Ovary (tissue), 9 donors: Measurements from ENCODE around the gene ETNK2. TPM values are rescaled to one million over a fixed set of nuclear protein-coding genes. Genes with fewer than 3 reads are reported as not detected.

Experiments
- DNase-seq, 5 donors: peaks; one replicate each; pipeline ENCODE4 v3.0.0-alpha.2; 2019 to 2020
- H3K27ac ChIP-seq, 2 donors: fragments of 200-600 bp; one replicate each; pipeline versions ENCODE4 v1.5.1 to v1.8.0; 2019 to 2022
- H3K27me3 ChIP-seq: fragments of 200-600 bp; one replicate; pipeline ENCODE4 v1.8.0; 2022
- H3K36me3 ChIP-seq: fragments of 200-600 bp; sonication (generic); one replicate; pipeline ENCODE4 v1.5.1; 2019
- H3K4me1 ChIP-seq: one replicate; pipeline ENCODE4 v1.8.1; 2013; ENCODE audit warnings: mild to moderate bottlenecking, moderate library complexity; ENCODE audit not compliant: insufficient read depth
- H3K4me3 ChIP-seq: fragments of 200-600 bp; sonication (generic); one replicate; pipeline ENCODE4 v1.5.1; 2017
- H3K9me3 ChIP-seq, 2 donors: fragments of 200-600 bp in 1 of 2; sonication (generic) in 1 of 2; one replicate each; pipeline versions ENCODE4 v1.5.1 to v1.8.1; 2013 to 2019; ENCODE audit warnings: mild to moderate bottlenecking in 1 of 2, moderate library complexity in 1 of 2
- EP300 ChIP-seq: sonication (generic); formaldehyde crosslinking; IDR thresholded peaks from one replicate; pipeline ENCODE4 v1.6.1; 2017; ENCODE audit warnings: antibody characterized with exemption
- POLR2A ChIP-seq: fragments of 450-650 bp; IDR thresholded peaks from one replicate; pipeline ENCODE4 v1.6.1; 2017; ENCODE audit warnings: antibody characterized with exemption, mild to moderate bottlenecking, moderate library complexity
- WGBS, 3 donors: extraction: QIAGEN DNeasy Blood & Tissue Kit in 1 of 3; methylation state at CpG; one replicate each; pipeline versions ENCODE4 v1.1.5 to v1.1.7; 2013 to 2017; 5-methylcytosine and 5-hydroxymethylcytosine counted together
- intact Hi-C, 4 donors: fragments of 100-400 bp; cut with DNase I; formaldehyde crosslinking; loops; one replicate each; pipeline versions ENCODE4 v1.11.0 to v1.15.1; 2022 to 2023
- polyA plus RNA-seq, 2 donors: library from polyadenylated mRNA; stranded (reverse); fragments of 200-250 nt in 1 of 2; fragments of 350-450 nt in 1 of 2; fragmentation: Illumina TruSeq in 1 of 2; extraction: RNeasy Lipid Tissue Mini Kit (QIAGEN cat#74804) in 1 of 2; gene quantifications; one replicate each; pipeline ENCODE4 v1.2.3, GENCODE V29; 2013 to 2014
- total RNA-seq, 7 donors: library from RNA; depleted of rRNA in 2 of 7; stranded (reverse); fragments of >200 nt in 2 of 7; fragmentation: NEBNext Ultra II Directional in 3 of 7; extraction: Animal tissue kit (Norgen Biotek cat#: 25700) in 3 of 7; gene quantifications; one replicate each; pipeline versions ENCODE4 v1.1.0 to v1.2.4, GENCODE V29; 2016 to 2023
- TF ChIP-seq, protein P1 (sequence below), 3 donors: fragments of 450-650 bp in 2 of 3; fragments of 200-600 bp in 1 of 3; IDR thresholded peaks; one replicate each; pipeline versions ENCODE4 v1.5.1 to v1.8.0; 2016 to 2022; ENCODE audit warnings: antibody characterized with exemption in 3 of 3, mild to moderate bottlenecking in 1 of 3
- donor health status: DM: no; HTN: no; CAD: no; lungs with moderate emphysema.
- donor health status: DM: no; HTN: no; CAD: no.
- donor health status: Bipolar disorder and iron deficiency.
- donor health status: DM: yes; HTN: yes; CAD: no.
- donor health status: DM: no; HTN: no; CAD: no.
- donor health status: DM: yes; HTN: yes; CAD: no.

Gene ETNK2
- total and polyA plus RNA-seq, 9 donors, result 16.3 to 60.9 (median 40.3) TPM

DNA sequence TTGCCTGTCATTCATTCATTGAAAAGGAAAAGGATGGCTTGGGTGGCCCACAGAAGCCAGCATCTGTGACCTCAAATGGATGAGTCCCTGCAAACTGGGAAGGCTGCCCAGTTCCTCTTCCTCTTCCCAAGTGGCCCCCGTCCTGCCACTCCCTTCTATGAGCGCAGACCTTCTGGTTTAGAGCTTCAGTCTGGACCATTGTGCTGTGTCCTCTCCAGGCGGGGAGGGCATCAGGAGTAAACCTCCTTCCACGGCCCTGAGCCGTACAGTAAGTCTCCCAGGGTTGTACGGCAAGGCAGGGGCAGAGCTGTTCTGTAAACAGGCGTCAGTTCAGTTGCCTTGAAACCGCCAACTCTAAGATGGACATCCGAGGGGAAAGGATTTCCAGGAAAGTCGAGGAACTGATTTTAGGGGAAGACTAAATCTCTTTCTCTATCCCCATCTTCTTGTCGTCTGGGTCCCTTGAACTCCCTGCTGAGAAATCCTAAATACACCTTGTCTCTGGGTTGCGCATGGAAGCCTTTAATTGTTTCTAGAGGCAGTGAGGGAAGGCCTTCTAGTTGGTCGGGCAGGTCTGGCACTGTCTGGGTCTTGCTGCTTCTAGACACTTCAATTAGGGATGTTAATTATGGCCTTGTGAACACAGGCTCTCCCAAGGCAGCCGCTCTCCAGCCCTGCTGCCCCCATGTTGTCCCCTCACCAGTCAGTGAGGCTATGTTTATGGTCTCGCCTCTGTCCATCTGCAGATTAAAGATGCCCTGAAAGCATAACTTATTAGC, 56.8 kb downstream of the ETNK2 start:
- no peak for DNase-seq
- intact Hi-C loops, result no loop called here
- no peak overlapping the region for H3K4me3 ChIP-seq
- no peaks in the 10 kb centered on the region for H3K27me3 ChIP-seq
- TF ChIP-seq, protein P1, sequence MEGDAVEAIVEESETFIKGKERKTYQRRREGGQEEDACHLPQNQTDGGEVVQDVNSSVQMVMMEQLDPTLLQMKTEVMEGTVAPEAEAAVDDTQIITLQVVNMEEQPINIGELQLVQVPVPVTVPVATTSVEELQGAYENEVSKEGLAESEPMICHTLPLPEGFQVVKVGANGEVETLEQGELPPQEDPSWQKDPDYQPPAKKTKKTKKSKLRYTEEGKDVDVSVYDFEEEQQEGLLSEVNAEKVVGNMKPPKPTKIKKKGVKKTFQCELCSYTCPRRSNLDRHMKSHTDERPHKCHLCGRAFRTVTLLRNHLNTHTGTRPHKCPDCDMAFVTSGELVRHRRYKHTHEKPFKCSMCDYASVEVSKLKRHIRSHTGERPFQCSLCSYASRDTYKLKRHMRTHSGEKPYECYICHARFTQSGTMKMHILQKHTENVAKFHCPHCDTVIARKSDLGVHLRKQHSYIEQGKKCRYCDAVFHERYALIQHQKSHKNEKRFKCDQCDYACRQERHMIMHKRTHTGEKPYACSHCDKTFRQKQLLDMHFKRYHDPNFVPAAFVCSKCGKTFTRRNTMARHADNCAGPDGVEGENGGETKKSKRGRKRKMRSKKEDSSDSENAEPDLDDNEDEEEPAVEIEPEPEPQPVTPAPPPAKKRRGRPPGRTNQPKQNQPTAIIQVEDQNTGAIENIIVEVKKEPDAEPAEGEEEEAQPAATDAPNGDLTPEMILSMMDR (IDR thresholded peaks at IDR 0.05), result no peak
- no peak for TF ChIP-seq EP300
- no peak for TF ChIP-seq POLR2A
- WGBS, 3 donors, result 87 to 91% (median 88%) methylated on average over 15 of the region's 15 CpGs
- no peaks in the 10 kb centered on the region for H3K4me1 ChIP-seq
- H3K36me3 ChIP-seq, result no peaks in the 10 kb centered on the region
- no peaks in the 10 kb centered on the region for H3K9me3 ChIP-seq
- no peak overlapping the region for H3K27ac ChIP-seq

DNA sequence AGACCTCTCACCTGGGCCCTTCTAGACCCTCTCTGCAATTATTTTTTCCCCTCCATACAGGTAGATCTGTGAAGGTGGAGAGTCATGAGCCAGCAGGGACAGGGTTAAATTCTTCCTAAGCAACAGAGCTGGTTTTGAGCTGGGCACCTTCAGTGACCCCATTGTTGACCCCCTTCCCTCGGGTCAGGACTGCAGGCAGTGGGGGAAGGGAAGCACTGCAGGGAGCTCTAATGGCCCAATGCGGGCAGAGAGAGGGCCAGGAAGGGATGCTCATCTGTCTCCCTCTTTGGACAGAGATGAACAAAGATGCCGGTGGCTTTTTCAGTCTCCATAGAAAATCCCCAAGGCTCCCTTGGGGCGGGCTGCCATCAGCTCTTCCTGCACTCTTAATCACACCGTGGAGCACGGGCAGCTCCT, 57.5 kb downstream of the ETNK2 start:
- no peak for DNase-seq
- WGBS, 3 donors, result 51 to 57% (median 52%) methylated on average over 6 of the region's 6 CpGs
- peaks cover 4% of the 10 kb centered on the region for H3K4me1 ChIP-seq

DNA sequence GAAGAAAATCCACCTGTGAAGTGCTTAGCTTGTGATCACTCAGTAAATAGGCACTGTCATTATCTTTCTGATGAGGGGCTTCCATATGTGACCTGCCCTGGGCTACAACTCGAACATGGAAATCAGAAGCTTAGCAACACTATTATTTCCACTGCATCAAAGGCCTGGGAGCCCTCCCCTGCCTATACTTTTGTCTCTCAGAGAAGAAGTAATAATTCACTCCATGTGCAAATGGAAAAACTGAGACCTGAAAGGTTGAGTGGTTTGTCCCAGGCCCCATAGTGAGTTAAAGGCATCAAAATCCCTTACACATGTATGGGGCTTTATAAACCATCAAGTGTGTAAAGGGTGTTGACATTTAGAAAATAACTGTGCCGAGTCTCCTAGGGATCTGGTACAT, 58.1 kb downstream of the ETNK2 start:
- 74 to 81% (median 80%) methylated on average over 2 of the region's 2 CpGs for WGBS, 3 donors
- Histone ChIP-seq H3K4me1 (peaks cover 7% of the 10 kb centered on the region), H3K27ac (no peak overlapping the region), H3K27me3 (no peaks in the 10 kb centered on the region), H3K9me3 (no peaks in the 10 kb centered on the region), H3K4me3 (no peak overlapping the region), H3K36me3 (no peaks in the 10 kb centered on the region)
- intact Hi-C loops, result no loop called here
- TF ChIP-seq EP300 (no peak), POLR2A (no peak)
- TF ChIP-seq, protein P1 (IDR thresholded peaks at IDR 0.05), result no peak
- no peak for DNase-seq

More for the DNA sequence above, 57.5 kb downstream of the ETNK2 start:
- Histone ChIP-seq H3K9me3 (no peaks in the 10 kb centered on the region), H3K27ac (no peak overlapping the region), H3K36me3 (no peaks in the 10 kb centered on the region), H3K27me3 (no peaks in the 10 kb centered on the region), H3K4me3 (no peak overlapping the region)
- intact Hi-C loops, result no loop called here
- TF ChIP-seq, protein P1 (IDR thresholded peaks at IDR 0.05), result no peak
- no peak for TF ChIP-seq EP300
- no peak for TF ChIP-seq POLR2A

DNA sequence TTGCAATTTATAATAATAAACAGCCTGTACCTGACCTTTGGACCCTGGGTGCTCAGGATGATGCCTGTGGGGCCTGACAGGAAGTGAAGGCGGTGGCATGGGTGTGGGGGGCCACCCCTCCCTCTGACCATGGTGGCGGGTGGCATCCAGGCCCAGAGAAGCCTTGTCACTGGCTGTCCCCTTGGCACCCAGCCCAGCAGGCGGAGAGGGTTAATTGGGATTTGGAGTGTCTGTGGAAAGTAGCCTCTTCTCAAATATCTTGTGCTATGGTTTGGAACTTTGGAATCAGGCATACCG, 58.5 kb downstream of the ETNK2 start:
- intact Hi-C loops, result no loop called here
- H3K9me3 ChIP-seq, result no peaks in the 10 kb centered on the region
- TF ChIP-seq, protein P1 (IDR thresholded peaks at IDR 0.05), result no peak
- no peak for TF ChIP-seq POLR2A
- TF ChIP-seq EP300, result no peak
- no peak overlapping the region for H3K27ac ChIP-seq
- H3K4me3 ChIP-seq, result no peak overlapping the region
- H3K36me3 ChIP-seq, result no peaks in the 10 kb centered on the region
- WGBS, 3 donors, result 78 to 94% (median 86%) methylated on average over 4 of the region's 4 CpGs
- H3K4me1 ChIP-seq, result peaks cover 11% of the 10 kb centered on the region
- DNase-seq, result no peak
- no peaks in the 10 kb centered on the region for H3K27me3 ChIP-seq
